Measurements from ENCODE around the gene AUTS2. TPM values are rescaled to one million over a fixed set of nuclear protein-coding genes. Genes with fewer than 3 reads are reported as not detected.

AUTS2 gene
- total and polyA plus RNA-seq, 10 of the 15 experiments (the other 5 are each of a cell fraction or from before 2014, with no cell fraction given), result 6.4 to 55.6 (median 21.6) TPM

- TF ChIP-seq CEBPZ (IDR thresholded peaks at IDR 0.05; ENCODE audit: low read depth, low read length) (no peak), RBBP5 (conservative IDR thresholded peaks at IDR 0.05) (no peak), RCOR1 (conservative IDR thresholded peaks at IDR 0.05; ENCODE audit: low read depth, low read length) (no peak)
These were observed 262.2 kb downstream of the AUTS2 start (continued) for GRCh38 chr7:69860486-69860885.

GRCh38 chr7:69860941-69861622, 262.8 kb downstream of the AUTS2 start:
- WGBS (ENCODE audit: insufficient coverage, insufficient replicate concordance, low lambda C conversion rate, missing lambda C conversion rate), result 66% methylated on average over 3 of the region's 3 CpGs
- H3K36me3 ChIP-seq (ENCODE audit: control insufficient read depth in 2 of 2, insufficient read depth in 2 of 2, low read length in 1 of 2), result peaks cover 0 to 1% of the 10 kb centered on the region in 2 experiments; a peak in 2 of 4 replicates
- ChIA-PET CTCF (no interaction called here), POLR2A (interaction anchor here (0.7 to 1.6 kb wide), 2 partner anchors 13 to 15 kb away, joined by 5 to 7 read pairs; no protein-coding TSS in a partner anchor), RAD21 (ENCODE audit: unreplicated experiment) (interaction anchor here (0.7 to 1.2 kb wide), 4 partner anchors 12 to 456 kb away, joined by 3 read pairs; no protein-coding TSS in a partner anchor), SMC1A (ENCODE audit: uncharacterized antibody, unreplicated experiment) (interaction anchor here (0.7 to 1.6 kb wide), 2 partner anchors 12 to 234 kb away, joined by 3 to 6 read pairs; no protein-coding TSS in a partner anchor)
- in situ Hi-C loops (cut with MboI), result no loop called here
- no peak overlapping the region for H3K9ac ChIP-seq (ENCODE audit: control insufficient read depth, insufficient read depth, low read length)
- no peak overlapping the region for H3K4me3 ChIP-seq
- no peak overlapping the region for H3K4me2 ChIP-seq (ENCODE audit: control insufficient read depth, insufficient read depth)
- no peaks in the 10 kb centered on the region for H4K20me1 ChIP-seq (ENCODE audit: control insufficient read depth, insufficient read depth)
- DNase-seq (ENCODE audit: low read depth, low spot score) (no peak), ATAC-seq (no peak), FAIRE-seq (no peak)
- H2AFZ ChIP-seq (ENCODE audit: control insufficient read depth, low read depth, low read length), result no peak overlapping the region
- no peaks in the 10 kb centered on the region for H3K27me3 ChIP-seq (replicated peaks in 1 of 2; ENCODE audit: control insufficient read depth in 2 of 2, insufficient read depth in 2 of 2, low read length in 1 of 2)
- peaks cover 20% of the 10 kb centered on the region; the same call in 1 of the 2 replicates for H3K4me1 ChIP-seq (ENCODE audit: control insufficient read depth, insufficient read depth, low read length)
- intact Hi-C loops (cut with micrococcal nuclease; ENCODE audit: unreplicated experiment), result no loop called here
- no peaks in the 10 kb centered on the region for H3K9me3 ChIP-seq (replicated peaks; ENCODE audit: control insufficient read depth, insufficient read depth, low read length)
- H3K27ac ChIP-seq (ENCODE audit: control insufficient read depth, insufficient read depth), result no peak overlapping the region
- no TSS peak for BruUV-seq (replicated peaks)
- peaks cover 1% of the 10 kb centered on the region; the same call in 1 of the 2 replicates for H3K79me2 ChIP-seq (ENCODE audit: control insufficient read depth, insufficient read depth, low read length)
- TF ChIP-seq NFYB (IDR thresholded peaks at IDR 0.05; ENCODE audit: insufficient read depth, low read depth, low read length), result no peak
- TF ChIP-seq STAT3 (IDR thresholded peaks at IDR 0.05; ENCODE audit: low read depth, low read length), result no peak
- no peak for TF ChIP-seq SIN3A (IDR thresholded peaks at IDR 0.05; ENCODE audit: low read depth, low read length)
- no peak for TF ChIP-seq BRCA1 (IDR thresholded peaks at IDR 0.05; ENCODE audit: low read depth, low read length)
- TF ChIP-seq SRF (IDR thresholded peaks at IDR 0.05; ENCODE audit: low read depth in 2 of 2, low read length in 2 of 2), result no peak
- TF ChIP-seq CBX5 (IDR thresholded peaks at IDR 0.05; ENCODE audit: low read depth), result no peak
- no peak for TF ChIP-seq BACH1 (IDR thresholded peaks at IDR 0.05; ENCODE audit: borderline replicate concordance)
- TF ChIP-seq KAT2A (conservative IDR thresholded peaks at IDR 0.05; ENCODE audit: control insufficient read depth, low read depth, low read length), result no peak
- TF ChIP-seq ZBTB11 (CRISPR knock-in tag; IDR thresholded peaks at IDR 0.05), result no peak
- TF ChIP-seq RB1 (IDR thresholded peaks at IDR 0.05; ENCODE audit: borderline replicate concordance), result no peak
- TF ChIP-seq BMI1 (IDR thresholded peaks at IDR 0.05; ENCODE audit: borderline replicate concordance), result no peak
- no peak for TF ChIP-seq LARP7 (IDR thresholded peaks at IDR 0.05)
- TF ChIP-seq JUND (IDR thresholded peaks at IDR 0.05; ENCODE audit: low read depth, low read length), result no peak
- TF ChIP-seq RBBP5 (conservative IDR thresholded peaks at IDR 0.05), result no peak
- no peak for TF ChIP-seq CEBPB (IDR thresholded peaks at IDR 0.05; ENCODE audit: borderline replicate concordance in 1 of 2, low read depth in 2 of 2, low read length in 2 of 2)

All from GM12878 (cell line).